Fibroblast of skin of scalp (primary cell): Measurements from ENCODE around the gene SLC7A4.
"Not testable (repeated sequence)": the region's sequence is repeated elsewhere in the genome, so short reads cannot be mapped to it uniquely, and the experiment has no call there.

Experiments
- DNase-seq: peaks from one replicate; pipeline ENCODE4 v3.0.0-alpha.2; 2013

The SLC7A4 gene

DNA sequence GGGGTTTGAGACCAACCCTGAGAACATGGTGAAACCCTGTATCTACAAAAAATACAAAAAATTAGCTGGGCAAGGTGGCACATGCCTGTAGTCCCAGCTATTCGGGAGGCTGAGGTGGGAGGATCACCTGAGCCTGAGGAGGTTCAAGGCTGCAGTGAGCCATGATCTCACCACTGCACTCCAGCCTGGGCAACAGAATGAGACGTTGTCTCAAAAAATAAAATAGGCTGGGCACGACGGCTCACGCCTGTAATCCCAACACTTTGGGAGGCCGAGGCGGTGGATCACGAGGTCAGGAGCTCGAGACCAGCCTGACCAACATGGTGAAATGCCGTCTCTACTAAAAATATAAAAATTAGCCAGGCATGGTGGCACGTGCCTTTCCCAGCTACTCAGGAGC, 32.1 kb upstream of the SLC7A4 start:
- not testable (repeated sequence) for DNase-seq

DNA sequence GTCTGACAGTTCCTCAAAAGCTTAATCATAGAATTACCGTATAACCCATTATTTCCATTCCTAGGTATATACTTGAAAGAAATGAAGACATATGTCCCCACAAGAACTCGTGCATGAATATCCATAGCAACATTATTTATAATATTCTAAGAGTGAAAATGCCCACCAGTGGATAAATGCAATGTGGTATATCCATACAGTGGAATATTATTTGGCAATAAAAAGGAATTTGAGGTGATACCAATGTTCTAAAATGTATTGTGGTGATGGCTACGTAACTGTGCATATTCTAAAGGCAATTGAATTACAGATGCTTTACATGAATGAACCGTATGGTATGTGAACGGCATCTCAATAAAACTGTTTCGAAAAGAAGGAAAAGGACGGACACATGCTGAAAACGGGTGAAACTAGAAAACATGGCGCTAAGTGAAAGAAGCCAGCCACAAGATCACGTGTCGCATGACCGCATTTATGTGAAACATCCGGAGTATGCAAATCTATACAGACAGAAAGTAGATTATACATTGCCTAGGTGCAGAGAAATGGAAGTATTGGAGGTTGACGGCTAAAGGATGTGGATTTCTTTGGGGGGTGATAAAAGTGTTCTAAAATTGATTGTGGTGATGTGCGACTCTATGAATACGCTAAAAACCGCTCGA, 29.4 kb upstream of the SLC7A4 start:
- DNase-seq, result not testable (repeated sequence)

- not testable (repeated sequence) for DNase-seq
Measured at GRCh38 chr22:21060363-21060762, 28.0 kb upstream of the SLC7A4 start.

DNA sequence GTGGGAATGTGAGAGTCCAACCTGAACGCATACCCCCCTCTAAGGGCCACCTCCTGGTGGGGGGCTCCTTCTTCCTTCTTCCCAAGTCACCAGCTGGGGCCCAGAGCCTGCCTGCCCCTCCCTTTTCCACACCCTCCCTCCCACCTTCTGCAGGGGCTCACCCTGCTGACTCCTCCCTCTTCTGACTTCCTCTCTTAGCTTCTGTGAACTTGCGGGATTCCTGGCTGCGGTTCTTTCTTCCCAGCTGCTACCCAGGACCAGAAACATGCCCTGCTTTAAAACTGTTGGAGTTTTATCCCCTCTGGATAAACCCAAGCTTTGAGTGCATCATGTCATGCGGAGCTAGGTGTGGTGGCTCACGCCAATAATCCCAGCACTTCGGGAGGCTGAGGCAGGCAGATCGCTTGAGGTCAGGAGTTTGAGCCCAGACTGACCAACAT, 23.5 kb upstream of the SLC7A4 start:
- DNase-seq, result no peak

DNA sequence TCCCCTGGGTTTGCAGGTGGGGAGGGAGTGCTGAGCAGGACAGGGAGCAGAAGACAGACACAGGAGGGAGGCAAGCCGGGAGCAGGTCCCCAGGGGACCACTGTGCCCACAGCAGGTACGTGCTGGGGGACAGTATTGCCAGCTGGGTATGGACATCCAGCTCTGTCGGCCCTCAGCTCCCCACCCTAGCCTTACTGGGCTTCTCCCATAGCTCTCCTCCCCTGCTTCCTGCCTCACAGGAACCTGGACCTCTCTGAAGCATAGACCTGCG, 23.1 kb upstream of the SLC7A4 start:
- no peak for DNase-seq

DNA sequence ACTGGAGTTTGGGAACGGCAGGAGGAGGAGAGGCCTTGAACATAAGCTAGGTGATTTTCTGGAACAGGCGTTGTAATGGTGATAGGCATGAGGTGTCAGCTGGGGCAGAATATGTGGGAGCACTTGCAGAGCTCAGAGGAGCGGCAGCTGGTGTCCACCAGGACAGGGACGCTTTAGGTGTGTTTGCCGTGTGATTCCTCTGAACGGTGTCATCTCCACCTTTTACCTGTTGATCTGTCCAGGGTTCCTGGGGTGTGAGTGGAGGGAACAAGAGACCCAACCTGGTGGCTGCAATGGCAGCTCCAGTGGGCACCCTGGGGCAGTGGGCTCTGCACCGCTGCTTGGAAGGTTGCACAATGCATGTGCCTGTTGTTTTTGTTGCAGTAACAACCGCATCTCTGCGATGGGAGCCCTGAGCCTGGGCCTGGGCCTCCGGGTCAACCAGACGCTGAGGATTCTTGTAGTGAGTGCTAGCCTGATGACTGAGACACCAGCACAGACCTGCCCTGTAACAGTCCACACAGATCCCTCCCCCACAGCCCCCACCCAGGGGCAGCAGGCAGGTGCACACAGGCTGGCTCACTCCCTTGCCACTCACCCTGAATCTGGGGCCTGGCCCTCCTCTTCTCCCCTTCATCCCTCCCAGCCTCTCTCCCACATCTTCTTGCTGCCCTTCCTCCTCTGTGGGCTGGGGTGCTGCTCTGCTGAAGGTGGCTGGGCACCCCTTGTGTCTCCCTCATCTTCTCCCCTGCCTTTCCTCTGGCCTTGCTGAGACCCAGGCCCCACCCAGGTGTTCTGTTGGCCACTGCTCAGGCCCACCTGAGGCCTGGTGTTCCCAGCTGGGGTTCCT, 22.6 kb upstream of the SLC7A4 start:
- no peak for DNase-seq

GRCh38 chr22:21054046-21054713, 21.8 kb upstream of the SLC7A4 start:
- DNase-seq, result no peak

- DNase-seq, result no peak
Measured at GRCh38 chr22:21052715-21053459, 20.5 kb upstream of the SLC7A4 start.

GRCh38 chr22:21051831-21052400, 19.6 kb upstream of the SLC7A4 start:
- DNase-seq, result no peak

DNA sequence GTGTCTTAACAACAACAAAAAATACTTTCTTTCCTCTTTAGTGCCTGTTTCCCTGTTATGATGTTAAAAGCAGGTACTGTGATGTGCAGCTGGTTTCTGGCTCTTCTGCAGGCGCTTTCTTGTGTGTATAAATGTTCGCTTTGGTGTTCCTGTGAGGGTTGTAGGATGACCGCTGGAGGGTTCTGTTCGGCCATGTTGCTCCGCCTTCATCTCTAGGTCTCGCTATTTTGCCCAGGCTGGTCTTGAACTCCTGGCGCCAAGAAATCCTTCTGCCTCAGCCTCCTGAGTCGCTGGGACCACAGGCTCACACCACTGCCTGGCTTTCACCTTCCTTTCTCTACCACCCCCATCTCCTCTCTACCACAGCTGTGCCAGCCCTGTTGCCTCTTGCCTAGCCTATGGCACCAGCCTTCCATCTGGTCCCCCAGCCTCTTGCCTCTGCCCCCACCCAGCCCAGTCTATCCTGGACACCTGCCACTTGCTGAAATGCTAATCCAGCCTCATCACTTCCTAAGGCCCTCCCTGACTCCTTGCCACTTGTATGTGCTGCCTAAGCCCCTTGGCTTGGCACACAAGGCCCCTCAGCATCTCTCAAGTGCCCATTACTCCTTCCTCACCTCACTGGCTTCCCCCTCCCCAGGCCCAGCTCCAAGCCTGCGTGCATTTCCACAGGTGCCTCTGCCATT, 18.9 kb upstream of the SLC7A4 start:
- DNase-seq, result no peak

DNA sequence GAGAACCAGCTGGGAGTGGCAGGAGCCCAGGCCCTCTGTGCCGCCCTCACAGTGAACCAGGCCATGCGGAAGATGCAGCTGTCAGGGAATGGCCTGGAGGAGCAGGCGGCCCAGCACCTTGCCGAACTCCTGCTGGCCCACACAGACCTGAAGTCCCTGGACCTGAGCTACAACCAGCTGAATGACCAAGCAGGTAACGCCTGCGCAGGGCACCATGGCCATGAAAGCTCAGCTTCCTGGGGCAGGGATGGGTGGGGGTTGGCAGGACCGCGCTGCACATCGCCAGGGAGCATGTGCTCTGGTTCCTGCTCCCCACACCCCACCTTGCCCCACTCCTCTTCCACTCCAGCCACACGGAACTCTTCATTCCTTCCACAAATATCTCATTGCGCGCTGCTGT, 16.6 kb upstream of the SLC7A4 start:
- not testable (repeated sequence) for DNase-seq

GRCh38 chr22:21048448-21048847, 16.1 kb upstream of the SLC7A4 start:
- DNase-seq, result not testable (repeated sequence)

GRCh38 chr22:21047730-21048129, 15.4 kb upstream of the SLC7A4 start:
- DNase-seq, result no peak

DNA sequence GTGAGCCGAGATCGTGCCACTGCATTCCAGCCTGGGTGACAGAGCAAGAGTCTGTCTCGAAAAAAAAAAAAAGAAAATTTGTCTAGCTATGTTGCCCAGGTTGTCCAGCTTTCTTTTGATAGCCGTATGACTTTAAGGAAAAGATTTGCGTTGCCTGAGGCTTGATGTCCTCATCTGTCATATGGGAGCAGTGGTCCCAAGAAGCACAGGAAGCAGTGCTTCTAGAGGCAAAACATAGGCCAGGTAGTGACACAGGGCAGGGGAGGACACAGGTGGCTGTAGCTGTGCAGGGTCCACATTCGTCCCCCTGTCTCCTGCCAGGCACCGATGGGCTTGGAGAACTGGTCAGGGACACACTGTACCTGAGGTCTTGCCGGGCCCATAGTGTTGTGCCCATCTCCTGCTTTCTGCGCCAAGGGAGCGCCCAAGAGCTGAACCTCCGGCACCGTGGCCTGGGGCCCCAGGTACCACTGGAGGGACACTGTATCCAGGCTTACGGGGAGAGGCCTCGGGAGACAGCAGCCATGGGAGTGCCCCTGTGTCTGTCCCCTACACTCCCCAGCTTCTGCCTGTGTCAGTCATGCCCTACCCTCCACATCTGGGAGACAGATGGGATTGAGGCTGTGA, 14.8 kb upstream of the SLC7A4 start:
- no peak for DNase-seq

DNA sequence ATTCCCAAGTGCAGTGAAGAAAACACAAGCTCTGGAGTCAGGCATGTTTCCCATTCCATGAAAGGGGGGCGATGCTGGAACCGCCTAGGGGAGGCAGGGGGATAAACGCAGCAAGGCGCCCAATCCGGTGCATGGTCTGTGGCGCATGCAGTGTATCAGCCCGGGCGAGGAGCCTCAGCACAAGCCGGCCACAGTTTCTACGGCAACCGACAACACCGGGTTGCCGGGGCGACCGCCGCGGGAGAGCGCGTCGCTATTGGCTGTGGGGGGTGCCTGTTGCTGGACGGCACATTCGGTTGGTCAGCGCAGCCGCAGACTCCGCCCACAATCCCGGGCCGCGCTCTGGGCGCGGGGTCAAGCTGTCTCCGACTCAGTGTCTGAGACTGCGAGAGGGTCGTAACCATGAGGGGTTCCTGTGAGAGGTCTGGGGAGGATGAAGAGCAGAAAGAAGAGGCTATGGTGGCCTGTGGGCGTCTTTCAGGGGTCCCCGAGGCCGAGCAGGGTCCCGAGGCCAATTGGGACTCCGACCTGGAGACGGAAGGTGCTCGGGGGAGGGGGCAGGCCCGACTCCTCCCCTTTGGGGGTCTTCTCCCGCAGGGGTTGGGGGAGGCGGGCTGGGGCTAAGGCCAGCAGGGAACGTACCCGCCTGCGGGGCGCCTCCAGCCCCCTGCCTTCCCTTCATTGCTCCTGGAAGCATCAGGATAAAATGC, 13.4 kb upstream of the SLC7A4 start, which contains the start of gene LRRC74B:
TSS of gene LRRC74B (plus strand) at position 362 of the 710 bp plus-strand sequence. CDS start at position 403, 41 bp downstream.
- peak; percentile 93 for DNase-seq

GRCh38 chr22:21044931-21045584, 12.7 kb upstream of the SLC7A4 start:
- DNase-seq, result peak; percentile 94

GRCh38 chr22:21043860-21044535, 11.6 kb upstream of the SLC7A4 start:
- no peak for DNase-seq

- DNase-seq, result no peak
Measured at GRCh38 chr22:21042978-21043859, 10.9 kb upstream of the SLC7A4 start.
